ENCODE measurements around the gene RDH13.

DNA sequence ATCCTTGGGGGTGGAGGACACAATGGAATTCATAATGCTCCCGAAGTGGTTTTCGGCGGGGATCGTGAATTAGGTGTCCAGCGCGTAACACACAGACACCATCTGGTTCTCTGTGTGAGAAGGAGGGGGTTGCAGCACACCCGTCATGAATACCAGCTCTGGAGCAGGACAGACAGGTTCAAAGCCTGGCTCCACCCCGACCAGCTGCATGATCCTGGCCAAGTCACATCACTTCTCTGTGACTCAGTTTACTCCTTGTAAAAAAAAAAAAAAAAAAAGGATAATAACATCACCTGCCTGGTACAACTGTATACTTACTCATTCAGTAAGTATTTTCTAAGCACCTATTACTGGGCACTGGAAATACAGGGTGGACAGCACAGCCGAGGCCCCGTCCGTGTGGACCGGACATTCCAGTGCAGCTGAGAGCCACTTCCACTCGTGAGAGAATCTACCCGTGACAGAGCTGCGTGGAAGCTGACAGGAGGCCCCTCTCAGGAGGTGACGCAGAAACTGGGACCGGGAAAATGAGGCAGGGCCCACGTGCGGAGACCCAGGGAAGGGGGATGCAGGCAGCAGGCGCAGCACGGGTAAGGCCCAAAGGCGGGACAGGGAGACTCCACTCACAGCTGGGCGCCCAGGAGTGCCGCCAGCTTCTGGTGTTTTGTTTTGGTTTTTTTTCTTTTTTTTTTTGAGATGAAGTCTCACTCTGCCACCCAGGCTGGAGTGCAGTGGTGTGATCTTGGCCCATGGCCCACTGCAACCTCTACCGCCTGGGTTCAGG lies 12.0 kb downstream of the RDH13 start:
- TF ChIP-seq JUND (IDR thresholded peaks at IDR 0.05) (no peak), POLR2AphosphoS5 (IDR thresholded peaks at IDR 0.05; ENCODE audit: low read depth, low read length) (no peak), CTCF (IDR thresholded peaks at IDR 0.05) (no peak), YY1 (IDR thresholded peaks at IDR 0.05; ENCODE audit: low read depth) (no peak), SIN3A (IDR thresholded peaks at IDR 0.05; ENCODE audit: borderline replicate concordance, low read depth, low read length) (no peak), EP300 (IDR thresholded peaks at IDR 0.05; ENCODE audit: borderline replicate concordance in 1 of 2, low read depth in 1 of 2, low read length in 1 of 2) (no peak), EZH2phosphoT487 (IDR thresholded peaks at IDR 0.05; ENCODE audit: borderline replicate concordance, low read depth) (no peak), TCF12 (IDR thresholded peaks at IDR 0.05) (no peak), FOXM1 (IDR thresholded peaks at IDR 0.05; ENCODE audit: low read depth) (no peak), NFIC (IDR thresholded peaks at IDR 0.05; ENCODE audit: borderline replicate concordance) (no peak), CHD2 (IDR thresholded peaks at IDR 0.05; ENCODE audit: low read length, partially characterized antibody) (no peak)
